K562 (cell line): Measurements from ENCODE around the gene KLB. TPM values are rescaled to one million over a fixed set of nuclear protein-coding genes. Genes with fewer than 3 reads are reported as not detected.

Experiments
- ARID2 ChIP-seq: fragments of 450-650 bp; IDR thresholded peaks from 2 replicates; pipeline ENCODE4 v1.6.1; 2017; ENCODE audit warnings: antibody characterized with exemption, mild to moderate bottlenecking
- ATF6 ChIP-seq: sonication (generic); formaldehyde crosslinking; IDR thresholded peaks from 2 replicates; pipeline ENCODE4 v1.4.0; 2020; ENCODE audit warnings: mild to moderate bottlenecking, missing genetic modification reagents
- CBFA2T2 ChIP-seq: fragments of 450-650 bp; conservative IDR thresholded peaks from 2 replicates; pipeline ENCODE4 v1.6.1; 2017; ENCODE audit warnings: mild to moderate bottlenecking
- CCNT2 ChIP-seq: IDR thresholded peaks from 2 replicates; pipeline ENCODE4 v1.6.1; 2011; ENCODE audit warnings: borderline replicate concordance, low read depth, mild to moderate bottlenecking, moderate library complexity, mixed read lengths, low read length; ENCODE audit not compliant: insufficient read length; ENCODE audit errors: extremely low read depth
- CTBP1 ChIP-seq: fragments of 450-650 bp; IDR thresholded peaks from 2 replicates; pipeline ENCODE4 v1.6.1; 2016; ENCODE audit warnings: borderline replicate concordance
- FOXP1 ChIP-seq: sonication (generic); formaldehyde crosslinking; IDR thresholded peaks from 2 replicates; pipeline ENCODE4 v1.8.0; 2022; ENCODE audit warnings: mild to moderate bottlenecking, missing genetic modification reagents
- HDAC8 ChIP-seq: fragments of 450-650 bp; IDR thresholded peaks from 2 replicates; pipeline ENCODE4 v1.6.1; 2016; ENCODE audit warnings: mild to moderate bottlenecking, missing genetic modification characterization, moderate library complexity, missing compliant biosample characterization
- KAT2B ChIP-seq: IDR thresholded peaks from one replicate; pipeline ENCODE4 v1.6.1; 2012; ENCODE audit warnings: low read depth, mild to moderate bottlenecking, control low read depth, inconsistent platforms, low read length, moderate library complexity
- KDM5B ChIP-seq: fragments of 200-600 bp; sonication (generic); IDR thresholded peaks from 2 replicates; pipeline ENCODE4 v1.6.1; 2012; ENCODE audit warnings: low read depth, mild to moderate bottlenecking, moderate library complexity, low read length, control low read depth, inconsistent platforms; ENCODE audit not compliant: insufficient replicate concordance
- KLF13 ChIP-seq: fragments of 450-650 bp; IDR thresholded peaks from 2 replicates; pipeline ENCODE4 v1.6.1; 2016; ENCODE audit warnings: missing genetic modification characterization, low read depth, mild to moderate bottlenecking, missing compliant biosample characterization, moderate library complexity, borderline replicate concordance
- MYNN ChIP-seq, 2 experiments: sonication (generic); formaldehyde crosslinking in 1 of 2; IDR thresholded peaks; 2 replicates each; pipeline versions ENCODE4 v1.5.0 to v1.6.1; 2016 to 2020; ENCODE audit warnings: antibody characterized with exemption in 1 of 2, missing genetic modification reagents in 1 of 2
- NCOA1 ChIP-seq: fragments of 450-650 bp; IDR thresholded peaks from 2 replicates; pipeline ENCODE4 v1.6.1; 2016; ENCODE audit warnings: low read depth
- NCOR1 ChIP-seq: fragments of 450-650 bp; IDR thresholded peaks from 2 replicates; pipeline ENCODE4 v1.6.1; 2016; ENCODE audit warnings: mild to moderate bottlenecking, moderate library complexity
- NFXL1 ChIP-seq: fragments of 450-650 bp; formaldehyde crosslinking; IDR thresholded peaks from 2 replicates; pipeline ENCODE4 v1.4.0; 2021; ENCODE audit warnings: mild to moderate bottlenecking
- PCBP2 ChIP-seq: fragments of 200-400 bp; formaldehyde crosslinking; IDR thresholded peaks from 2 replicates; pipeline ENCODE4 v1.6.1; 2018; ENCODE audit warnings: low read length, low read depth, mild to moderate bottlenecking, moderate library complexity; ENCODE audit not compliant: poor library complexity, severe bottlenecking
- POLR2H ChIP-seq: IDR thresholded peaks from 2 replicates; pipeline ENCODE4 v1.6.1; 2016; ENCODE audit warnings: missing genetic modification characterization, low read depth, mild to moderate bottlenecking, control low read depth, missing compliant biosample characterization, moderate library complexity
- RAD21 ChIP-seq, 2 experiments: fragments of 250-450 bp in 1 of 2; fragments of 450-650 bp in 1 of 2; sonication (Bioruptor Pico) in 1 of 2; formaldehyde crosslinking in 1 of 2; IDR thresholded peaks in 1 of 2; conservative IDR thresholded peaks in 1 of 2; 2 replicates each; pipeline versions ENCODE4 v1.4.0 to v1.8.0; 2020 to 2022; ENCODE audit warnings: mild to moderate bottlenecking in 2 of 2, moderate library complexity in 1 of 2
- SMAD4 ChIP-seq: fragments of 250-450 bp; sonication (Bioruptor Pico); conservative IDR thresholded peaks from 2 replicates; pipeline ENCODE4 v1.8.0; 2021; ENCODE audit warnings: inconsistent platforms, mild to moderate bottlenecking, moderate library complexity
- THAP7 ChIP-seq: fragments of 250-450 bp; sonication (Bioruptor Pico); IDR thresholded peaks from 2 replicates; pipeline ENCODE4 v1.5.0; 2021
- TRIM28 ChIP-seq: fragments of 450-650 bp; IDR thresholded peaks from 2 replicates; pipeline ENCODE4 v1.6.1; 2017
- ZNF436 ChIP-seq: fragments of 250-450, 450-650 bp; sonication (Bioruptor Pico); formaldehyde crosslinking; IDR thresholded peaks from 2 replicates; pipeline ENCODE4 v1.7.0; 2020; ENCODE audit warnings: mild to moderate bottlenecking
- ZNF592 ChIP-seq: fragments of 450-650 bp; IDR thresholded peaks from 2 replicates; pipeline ENCODE4 v1.6.1; 2017; ENCODE audit warnings: antibody characterized with exemption, mild to moderate bottlenecking
- polyA plus RNA-seq, 8 experiments: library from polyadenylated mRNA; depleted of rRNA in 4 of 8; stranded (reverse) in 5 of 8; unstranded in 3 of 8; fragments of >200 nt; fragmentation: Nextera tagmentation in 2 of 8; fragmentation: Illumina TruSeq in 1 of 8; extraction: Ambion mirVana in 2 of 8; extraction: Trizol in 1 of 8; gene quantifications; 2 replicates each; pipeline versions ENCODE4 v1.2.1 to v1.2.3, GENCODE V29; 2011 to 2014; ENCODE audit warnings: inconsistent platforms in 1 of 8, missing spikeins in 1 of 8
- total RNA-seq, 7 experiments: library from RNA; depleted of rRNA in 6 of 7; stranded (reverse); fragments of >200 nt in 6 of 7; fragmentation: Illumina TruSeq in 2 of 7; extraction: Trizol in 2 of 7; gene quantifications; 2 replicates each; pipeline versions ENCODE4 v1.2.1 to v1.2.3, GENCODE V29; 2011 to 2021; ENCODE audit warnings: low replicate concordance in 1 of 7

Gene KLB
- total and polyA plus RNA-seq, 9 of the 15 experiments (the other 6 are each of a cell fraction or from before 2014, with no cell fraction given) = 0.04 to 0.13 TPM; not detected in 7

- TF ChIP-seq ATF6 (CRISPR knock-in tag) (no peak), NCOA1 (no peak), HDAC8 (no peak), NFXL1 (CRISPR knock-in tag) (no peak), POLR2H (tag) (no peak), KDM5B (no peak), KLF13 (tag) (no peak), RAD21 (CRISPR knock-in tag; conservative IDR thresholded peaks at IDR 0.05 in 1 of 2, IDR thresholded peaks at IDR 0.05 in 1 of 2) (no peak), TRIM28 (peak; percentile 92), THAP7 (CRISPR knock-in tag) (no peak), NCOR1 (peak; percentile 60), CCNT2 (peak; percentile 26), ARID2 (no peak), MYNN (IDR thresholded peaks at IDR 0.05) (no peak), MYNN (CRISPR knock-in tag; IDR thresholded peaks at IDR 0.05) (no peak), ZNF592 (no peak), SMAD4 (CRISPR knock-in tag) (no peak), ZNF436 (no peak), PCBP2 (no peak), KAT2B (no peak), FOXP1 (CRISPR knock-in tag) (no peak), CBFA2T2 (peak; percentile 66), CTBP1 (no peak)
These were observed 78.0 kb downstream of the KLB start (continued) for GRCh38 chr4:39484582-39485272.
